GM12874 (cell line): ENCODE measurements around the gene SHFL.

Experiments used
- TF ChIP-seq, protein P1 (sequence below): IDR thresholded peaks from 2 replicates; pipeline ENCODE4 v1.5.1; 2011; ENCODE audit warnings: low read depth, mild to moderate bottlenecking, control low read depth, low read length, moderate library complexity; ENCODE audit not compliant: insufficient read depth

Gene SHFL

DNA sequence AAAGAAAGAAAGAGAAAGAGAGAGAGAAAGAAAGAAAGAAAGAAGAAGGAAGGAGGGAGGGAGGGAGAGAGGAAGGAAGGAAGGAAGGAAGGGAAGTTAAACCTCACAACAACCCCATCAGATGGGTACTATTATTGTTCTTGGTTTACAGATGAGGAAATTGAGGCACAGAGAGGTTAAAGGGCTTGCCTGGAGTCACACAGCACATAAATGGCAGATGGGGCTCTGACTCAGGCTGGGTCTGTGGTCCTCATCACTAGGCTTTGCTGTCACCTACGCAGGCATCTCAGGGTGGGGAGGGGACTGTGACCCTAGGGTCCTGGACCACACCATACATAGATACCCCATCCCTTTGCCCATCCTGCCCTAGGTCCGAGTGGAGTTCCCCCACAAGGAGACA is 36.5 kb upstream of the SHFL start:
- TF ChIP-seq, protein P1, sequence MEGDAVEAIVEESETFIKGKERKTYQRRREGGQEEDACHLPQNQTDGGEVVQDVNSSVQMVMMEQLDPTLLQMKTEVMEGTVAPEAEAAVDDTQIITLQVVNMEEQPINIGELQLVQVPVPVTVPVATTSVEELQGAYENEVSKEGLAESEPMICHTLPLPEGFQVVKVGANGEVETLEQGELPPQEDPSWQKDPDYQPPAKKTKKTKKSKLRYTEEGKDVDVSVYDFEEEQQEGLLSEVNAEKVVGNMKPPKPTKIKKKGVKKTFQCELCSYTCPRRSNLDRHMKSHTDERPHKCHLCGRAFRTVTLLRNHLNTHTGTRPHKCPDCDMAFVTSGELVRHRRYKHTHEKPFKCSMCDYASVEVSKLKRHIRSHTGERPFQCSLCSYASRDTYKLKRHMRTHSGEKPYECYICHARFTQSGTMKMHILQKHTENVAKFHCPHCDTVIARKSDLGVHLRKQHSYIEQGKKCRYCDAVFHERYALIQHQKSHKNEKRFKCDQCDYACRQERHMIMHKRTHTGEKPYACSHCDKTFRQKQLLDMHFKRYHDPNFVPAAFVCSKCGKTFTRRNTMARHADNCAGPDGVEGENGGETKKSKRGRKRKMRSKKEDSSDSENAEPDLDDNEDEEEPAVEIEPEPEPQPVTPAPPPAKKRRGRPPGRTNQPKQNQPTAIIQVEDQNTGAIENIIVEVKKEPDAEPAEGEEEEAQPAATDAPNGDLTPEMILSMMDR, result no peak

DNA sequence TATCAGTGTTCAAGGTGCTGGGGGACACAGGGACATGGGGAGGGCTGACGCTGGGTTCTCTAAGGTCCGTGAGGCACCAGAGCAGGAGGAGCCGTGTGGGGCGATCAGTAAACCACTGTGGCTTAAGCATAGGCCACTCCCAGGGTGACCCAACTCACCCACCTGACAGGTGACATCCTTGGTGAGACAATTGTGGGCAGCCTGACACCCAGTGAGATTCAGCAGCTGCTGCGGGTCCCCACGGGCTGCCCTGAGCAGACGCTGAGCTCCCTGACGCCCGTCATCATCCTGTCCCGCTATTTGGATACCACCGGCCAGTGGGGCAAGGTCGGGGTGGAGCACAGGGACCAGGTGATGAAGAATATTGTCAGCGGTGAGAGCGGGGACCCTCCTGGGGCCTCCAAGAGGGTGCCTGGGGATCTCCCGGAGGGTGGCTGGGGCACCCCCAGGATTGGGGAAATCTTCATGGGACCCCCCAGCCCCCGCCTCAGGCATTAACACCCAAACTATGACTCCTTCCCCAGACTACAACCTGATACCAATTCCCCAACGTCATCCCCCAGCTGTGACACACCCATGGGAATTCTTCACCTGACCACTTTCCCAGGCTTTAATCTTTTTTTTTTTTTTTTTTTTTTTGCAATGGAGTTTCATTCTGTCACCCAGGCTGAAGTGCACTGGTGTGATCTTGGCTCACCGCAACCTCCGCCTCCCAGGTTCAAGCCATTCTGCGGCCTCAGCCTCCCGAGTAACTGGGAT is 33.3 kb upstream of the SHFL start:
- TF ChIP-seq, protein P1, result no peak

DNA sequence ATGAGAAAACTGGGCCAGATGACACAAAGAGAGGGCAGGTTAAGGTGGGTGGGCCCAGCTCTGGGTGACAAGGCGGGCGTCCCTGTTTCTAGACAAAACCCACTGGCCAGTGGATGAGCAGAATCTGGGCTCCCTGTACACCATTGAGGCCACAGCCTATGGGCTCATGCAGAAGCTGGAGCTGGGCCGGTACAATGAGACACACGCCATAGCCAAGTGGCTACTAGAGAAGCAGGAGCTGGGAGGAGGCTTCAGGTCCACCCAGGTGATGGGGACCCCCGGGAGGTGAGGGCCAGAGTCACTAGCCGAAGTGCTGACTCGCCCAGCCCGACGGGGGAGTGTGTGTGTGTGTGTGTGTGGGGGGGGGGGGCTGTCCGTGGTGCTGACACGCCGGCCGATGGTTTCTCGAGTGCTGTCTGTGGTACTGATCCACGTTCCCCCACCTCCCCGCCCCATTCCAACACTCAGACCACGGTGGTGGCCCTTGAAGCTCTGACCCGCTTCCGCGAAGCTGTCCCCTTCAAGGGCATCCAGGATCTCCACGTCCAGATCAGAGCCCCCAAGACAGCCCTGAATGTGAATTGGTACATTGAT is 24.3 kb upstream of the SHFL start:
- TF ChIP-seq, protein P1, result no peak

DNA sequence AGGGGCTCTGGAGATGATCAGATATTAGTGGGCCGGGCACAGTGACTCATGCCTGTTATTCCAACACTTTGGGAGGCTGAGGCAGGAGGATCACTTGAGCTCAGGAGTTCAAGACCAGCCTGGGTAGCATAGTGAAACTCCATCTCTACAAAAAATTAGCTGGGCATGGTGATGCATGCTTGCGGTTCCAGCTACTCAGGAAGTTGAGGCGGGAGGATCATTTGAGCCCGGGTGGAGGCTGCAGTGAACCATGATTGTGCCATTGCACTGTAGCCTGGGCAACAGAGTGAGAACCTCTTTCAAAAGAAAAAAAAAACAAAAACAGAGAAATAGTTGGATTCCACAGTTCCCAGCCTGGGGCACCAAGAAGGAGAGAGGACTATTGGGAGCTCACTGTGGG is 17.9 kb upstream of the SHFL start:
- TF ChIP-seq, protein P1, result no peak

DNA sequence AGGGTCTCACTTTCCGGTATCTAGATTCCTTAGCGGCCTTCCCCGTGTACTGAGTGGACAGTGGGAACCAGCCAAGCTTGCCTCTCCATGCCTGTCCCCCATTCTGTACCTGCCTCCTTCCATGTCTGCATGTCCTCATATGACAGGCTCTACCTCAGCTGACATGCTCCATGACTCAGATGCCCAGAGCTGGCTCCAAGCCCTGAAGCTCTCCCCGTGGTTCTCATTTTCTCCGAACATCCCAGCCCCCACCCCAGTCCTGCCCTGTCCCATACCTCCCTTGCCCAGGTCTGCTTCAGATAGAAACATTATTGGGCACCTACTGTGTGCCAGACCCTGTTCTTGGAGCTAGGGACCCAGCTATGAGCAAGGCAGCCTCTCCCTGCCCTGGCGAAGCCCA is 17.1 kb upstream of the SHFL start:
- TF ChIP-seq, protein P1, result no peak

DNA sequence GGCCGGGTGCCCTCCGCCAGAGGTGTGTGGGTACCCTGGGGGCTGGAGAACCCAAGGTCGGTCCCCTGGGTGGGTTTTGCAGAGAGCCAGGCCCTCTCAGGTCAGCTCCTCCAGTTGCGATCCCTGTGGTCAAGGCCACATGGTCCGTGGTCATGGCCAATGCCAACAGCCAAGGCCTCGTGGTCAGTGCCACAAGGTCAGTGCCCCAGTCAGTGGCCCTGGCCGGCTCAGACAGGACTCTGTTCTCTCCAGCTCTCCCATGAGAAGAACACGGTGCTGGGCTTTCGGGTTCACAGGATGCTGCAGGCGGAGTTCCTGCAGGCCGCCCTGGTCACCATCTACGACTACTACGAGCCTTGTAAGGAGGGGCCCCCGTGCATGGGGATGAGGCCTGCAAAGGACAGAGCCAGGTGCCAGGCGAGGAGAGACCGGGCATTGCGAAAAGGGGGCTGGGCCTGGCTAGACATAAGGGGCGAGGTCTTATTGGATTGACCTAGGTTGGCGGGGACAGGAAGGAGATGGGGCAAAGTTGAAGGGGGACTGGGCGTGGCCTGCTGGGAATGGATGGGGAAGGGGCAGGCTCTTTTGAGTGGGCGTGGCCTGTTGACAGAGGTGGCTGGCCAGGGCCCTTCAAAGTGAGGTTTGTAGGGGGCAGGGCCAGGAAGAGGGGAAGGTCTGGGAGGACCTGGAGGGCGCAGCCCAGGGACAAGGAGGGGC is 15.2 kb upstream of the SHFL start:
- TF ChIP-seq, protein P1, result no peak

DNA sequence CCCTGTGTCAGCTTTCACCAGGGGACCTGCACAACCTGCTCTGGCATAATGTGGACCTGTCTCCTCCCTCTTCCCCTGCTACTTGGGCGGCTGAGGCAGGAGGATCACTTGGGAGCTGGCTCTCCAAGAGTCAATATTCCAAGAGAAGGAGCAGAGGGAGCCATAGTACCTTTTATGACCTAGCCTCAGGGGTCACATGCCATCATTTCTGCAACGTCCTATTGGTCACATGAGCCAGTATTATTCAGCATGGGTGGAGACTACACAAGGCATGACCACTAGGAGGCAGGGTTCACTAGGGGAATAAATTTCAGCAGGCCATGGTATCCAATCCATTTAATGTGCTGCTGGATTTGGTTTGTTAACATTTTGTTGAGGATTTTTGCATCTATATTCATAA is 12.0 kb upstream of the SHFL start:
- TF ChIP-seq, protein P1, result peak; percentile 49; the same call in 1 of the 2 replicates
